Measurements from ENCODE around the gene OR52K2.

The OR52K2 gene

GRCh38 chr11:4495986-4496385 lies 46.9 kb downstream of the OR52K2 start:
- TF ChIP-seq ZBTB7A (IDR thresholded peaks at IDR 0.05; ENCODE audit: low read depth) (no peak), CEBPB (IDR thresholded peaks at IDR 0.05) (no peak), TAF1 (IDR thresholded peaks at IDR 0.05; ENCODE audit: low read depth) (no peak), TCF12 (IDR thresholded peaks at IDR 0.05; ENCODE audit: low read depth) (no peak), EP300 (IDR thresholded peaks at IDR 0.05; ENCODE audit: borderline replicate concordance) (no peak), NFIC (IDR thresholded peaks at IDR 0.05) (no peak), REST (IDR thresholded peaks at IDR 0.05; ENCODE audit: low read depth) (no peak), FOXM1 (IDR thresholded peaks at IDR 0.05; ENCODE audit: borderline replicate concordance, low read depth) (no peak), EGR1 (IDR thresholded peaks at IDR 0.05) (no peak)

GRCh38 chr11:4496557-4497248 lies 47.6 kb downstream of the OR52K2 start:
- no peak for TF ChIP-seq TEAD4 (IDR thresholded peaks at IDR 0.05)
- no peak for TF ChIP-seq TAF1 (IDR thresholded peaks at IDR 0.05; ENCODE audit: low read depth)
- TF ChIP-seq USF1 (IDR thresholded peaks at IDR 0.05), result no peak
- no peak for TF ChIP-seq EP300 (IDR thresholded peaks at IDR 0.05; ENCODE audit: borderline replicate concordance)

All from Ishikawa (cell line).